GM10248 (cell line): ENCODE measurements around the gene PTPRH.
A peak's percentile ranks its signal among the peaks of the same experiment; 100 is the strongest.

Experiments used
- CTCF ChIA-PET: fragments of 300-600 bp; sonication (Branson Sonifier 250); formaldehyde crosslinking; extraction: SDS; loops from one replicate; lab custom pipeline; 2021; ENCODE audit warnings: antibody characterized with exemption; lab: Yijun Ruan, JAX
- POLR2A ChIA-PET: fragments of 350-650 bp; sonication (Branson Sonifier 250); formaldehyde crosslinking; extraction: SDS; loops from one replicate; lab custom pipeline; 2020; ENCODE audit warnings: antibody characterized with exemption; lab: Yijun Ruan, JAX
- DNase-seq: peaks from one replicate; pipeline ENCODE4 v3.0.0; 2012; ENCODE audit errors: extremely low spot score
- TF ChIP-seq, protein P1 (sequence below): IDR thresholded peaks from 2 replicates; pipeline ENCODE4 v1.5.1; 2012; ENCODE audit warnings: mild to moderate bottlenecking, low read depth; ENCODE audit errors: extremely low read depth, missing control alignments, control extremely low read depth

PTPRH gene

GRCh38 chr19:55208880-55209692 is at the start of gene PTPRH:
Gene PTPRH, minus strand, starts transcription at chr19:55209501. Its CDS starts 68 bp downstream, at chr19:55209433.
- TF ChIP-seq, protein P1, sequence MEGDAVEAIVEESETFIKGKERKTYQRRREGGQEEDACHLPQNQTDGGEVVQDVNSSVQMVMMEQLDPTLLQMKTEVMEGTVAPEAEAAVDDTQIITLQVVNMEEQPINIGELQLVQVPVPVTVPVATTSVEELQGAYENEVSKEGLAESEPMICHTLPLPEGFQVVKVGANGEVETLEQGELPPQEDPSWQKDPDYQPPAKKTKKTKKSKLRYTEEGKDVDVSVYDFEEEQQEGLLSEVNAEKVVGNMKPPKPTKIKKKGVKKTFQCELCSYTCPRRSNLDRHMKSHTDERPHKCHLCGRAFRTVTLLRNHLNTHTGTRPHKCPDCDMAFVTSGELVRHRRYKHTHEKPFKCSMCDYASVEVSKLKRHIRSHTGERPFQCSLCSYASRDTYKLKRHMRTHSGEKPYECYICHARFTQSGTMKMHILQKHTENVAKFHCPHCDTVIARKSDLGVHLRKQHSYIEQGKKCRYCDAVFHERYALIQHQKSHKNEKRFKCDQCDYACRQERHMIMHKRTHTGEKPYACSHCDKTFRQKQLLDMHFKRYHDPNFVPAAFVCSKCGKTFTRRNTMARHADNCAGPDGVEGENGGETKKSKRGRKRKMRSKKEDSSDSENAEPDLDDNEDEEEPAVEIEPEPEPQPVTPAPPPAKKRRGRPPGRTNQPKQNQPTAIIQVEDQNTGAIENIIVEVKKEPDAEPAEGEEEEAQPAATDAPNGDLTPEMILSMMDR, result no peak
- ChIA-PET POLR2A (no interaction called here), CTCF (no interaction called here)
- no peak for DNase-seq

- ChIA-PET CTCF (interaction anchor here (1.1 to 1.7 kb wide), 2 partner anchors 23 to 245 kb away, joined by 3 to 5 read pairs; no protein-coding TSS in a partner anchor), POLR2A (interaction anchor here (2.1 kb wide), 1 partner anchor 18 kb away, joined by 7 read pairs; no protein-coding TSS in a partner anchor)
- DNase-seq, result peak; percentile 68
- TF ChIP-seq, protein P1, result no peak
These were observed 49.2 kb upstream of the PTPRH start for GRCh38 chr19:55258476-55258827.

DNA sequence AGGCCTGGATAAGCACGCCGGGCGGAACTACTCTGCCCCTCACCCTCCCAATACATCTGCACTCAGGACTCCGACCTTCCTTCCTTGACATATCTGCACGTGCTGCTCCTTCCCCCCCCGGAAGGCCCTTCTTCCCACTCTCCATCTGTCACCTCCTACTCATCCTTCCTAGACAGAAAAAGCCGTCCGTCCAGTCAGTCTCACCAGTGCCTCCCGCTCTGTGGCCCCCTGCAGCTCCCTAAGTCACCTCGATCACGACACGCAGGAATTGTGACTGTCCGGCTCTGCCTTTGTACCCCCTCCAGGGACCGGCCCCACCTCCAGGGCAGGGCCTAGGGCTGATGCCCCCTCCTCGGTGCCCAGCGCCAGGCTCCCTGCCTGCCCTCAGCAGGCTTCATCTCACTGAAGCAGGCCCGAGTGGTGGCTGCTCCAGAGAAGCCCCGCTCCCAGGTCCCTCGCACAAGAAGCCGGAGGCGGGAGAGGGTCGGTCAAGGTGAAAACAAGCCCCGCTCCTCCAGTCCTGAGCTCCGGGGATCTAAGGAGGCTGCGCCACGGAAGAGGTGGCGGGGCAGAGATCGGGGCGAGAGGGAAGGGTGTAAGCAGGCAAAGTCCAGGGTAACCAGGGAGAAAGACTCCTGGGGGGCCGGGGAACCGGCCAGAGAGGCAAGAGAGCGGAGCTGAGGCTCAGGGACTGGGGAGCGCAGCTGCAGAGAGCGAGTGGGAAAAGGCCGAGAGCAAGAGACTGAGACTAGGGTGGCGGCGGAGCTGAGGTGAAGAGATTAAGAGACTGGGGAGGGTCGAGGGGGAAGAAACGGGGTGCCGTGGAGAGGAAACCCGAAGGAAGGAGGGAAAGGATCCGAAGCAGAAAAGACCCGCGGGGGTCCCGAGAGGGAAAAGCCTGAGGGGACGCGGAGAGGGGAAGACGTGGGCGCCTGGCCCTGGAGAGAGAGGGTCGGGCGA is 48.4 kb upstream of the PTPRH start:
- DNase-seq, result no peak
- TF ChIP-seq, protein P1, result no peak
- POLR2A ChIA-PET, result interaction anchor here (0.6 to 2.1 kb wide), 2 partner anchors 19 to 148 kb away, joined by 4 to 7 read pairs; no protein-coding TSS in a partner anchor
- CTCF ChIA-PET, result interaction anchor here (0.8 to 3.0 kb wide), 4 partner anchors 24 to 161 kb away, joined by 3 to 12 read pairs (median 4); no protein-coding TSS in a partner anchor

DNA sequence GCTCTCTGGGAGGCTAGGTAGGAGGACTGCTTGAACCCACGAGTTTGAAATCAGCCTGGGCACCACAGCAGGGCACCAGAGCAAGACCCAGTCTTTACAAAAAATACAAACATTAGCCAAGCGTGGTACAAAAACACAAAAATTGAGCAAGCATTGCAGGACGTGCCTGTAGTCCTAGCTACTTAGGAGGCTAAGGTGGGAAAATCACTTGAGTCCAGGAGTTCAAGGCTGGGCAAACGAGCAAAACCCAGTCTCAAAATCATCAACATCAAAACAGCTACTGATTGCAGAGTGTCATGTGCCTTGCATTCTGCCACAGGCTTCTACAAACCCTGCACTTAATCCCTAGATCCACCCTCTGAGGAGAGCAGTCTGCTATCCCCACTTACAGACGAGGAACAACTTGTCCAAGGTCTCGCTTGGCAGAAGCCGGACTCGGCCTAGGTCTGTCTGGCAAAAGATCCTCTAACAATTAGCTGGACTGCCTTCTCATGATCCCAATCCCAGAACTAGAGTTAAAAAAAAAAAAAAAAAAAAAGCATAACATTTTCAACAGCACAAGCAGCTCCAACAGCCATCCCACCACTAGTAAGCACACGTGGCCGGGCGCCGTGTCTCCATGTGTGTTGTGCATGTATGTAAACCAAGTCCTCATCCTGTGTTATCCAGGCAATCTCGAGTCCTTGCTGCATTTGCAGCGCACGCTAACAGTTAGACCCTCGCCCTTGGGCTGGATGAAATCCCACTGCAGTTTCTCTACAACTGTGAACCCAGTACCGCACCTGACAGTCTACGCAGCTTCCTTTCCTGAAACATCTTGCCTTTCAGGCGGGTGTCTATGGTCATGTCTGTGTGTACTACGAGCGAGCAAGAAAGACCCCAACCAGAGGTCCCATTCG is 47.5 kb upstream of the PTPRH start:
- DNase-seq, result no peak
- ChIA-PET POLR2A (interaction anchor here (0.6 to 1.3 kb wide), 2 partner anchors 19 to 149 kb away, joined by 4 to 6 read pairs; no protein-coding TSS in a partner anchor), CTCF (interaction anchor here (0.8 to 3.6 kb wide), 8 partner anchors 11 to 211 kb away, joined by 3 to 12 read pairs (median 4); no protein-coding TSS in a partner anchor)
- TF ChIP-seq, protein P1, result no peak

- TF ChIP-seq, protein P1, result no peak
- ChIA-PET CTCF (interaction anchor here (0.9 to 3.6 kb wide), 11 partner anchors 10 to 212 kb away, joined by 3 to 12 read pairs (median 3); partner anchors contain the start of gene TMEM238), POLR2A (interaction anchor here (0.6 to 1.9 kb wide), 3 partner anchors 20 to 330 kb away, joined by 3 to 10 read pairs (median 6); partner anchors contain the start of gene UBE2S)
- DNase-seq, result peak; percentile 53
These were observed 46.5 kb upstream of the PTPRH start for GRCh38 chr19:55255618-55256423.
